Activated CD4-positive, alpha-beta T cell treated with anti-CD3 and anti-CD28 coated beads, Interleukin-2, amount 50 U/mL, for 1 hour (primary cell): ENCODE data around the gene TMEM238.
"Not testable (repeated sequence)": the region's sequence is repeated elsewhere in the genome, so short reads cannot be mapped to it uniquely, and the experiment has no call there.

Source experiments
- DNase-seq: peaks from one replicate; pipeline ENCODE4 v3.0.0-alpha.2; 2020

The TMEM238 gene

GRCh38 chr19:55336101-55336500 lies 48.0 kb downstream of the TMEM238 start:
- DNase-seq, result no peak

DNA sequence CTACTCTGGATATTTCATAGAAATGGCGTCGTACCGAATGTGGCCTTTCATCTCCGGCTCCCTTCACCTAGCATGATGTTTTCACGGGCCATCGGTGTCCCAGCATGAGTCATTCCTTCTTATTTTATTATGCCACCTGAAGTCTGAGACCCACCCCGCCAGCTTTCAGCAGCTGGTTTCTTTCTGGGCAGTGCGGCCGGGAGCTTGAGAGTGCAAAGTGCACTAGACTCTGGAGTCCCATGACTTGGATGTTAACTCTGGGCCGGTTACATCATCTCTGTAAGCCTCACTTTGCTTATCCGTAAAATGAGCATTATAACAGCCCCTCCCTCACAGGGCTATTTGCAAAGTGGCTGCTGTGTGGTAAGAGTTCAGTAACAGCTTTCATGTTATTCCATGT lies 50.2 kb downstream of the TMEM238 start:
- no peak for DNase-seq

DNA sequence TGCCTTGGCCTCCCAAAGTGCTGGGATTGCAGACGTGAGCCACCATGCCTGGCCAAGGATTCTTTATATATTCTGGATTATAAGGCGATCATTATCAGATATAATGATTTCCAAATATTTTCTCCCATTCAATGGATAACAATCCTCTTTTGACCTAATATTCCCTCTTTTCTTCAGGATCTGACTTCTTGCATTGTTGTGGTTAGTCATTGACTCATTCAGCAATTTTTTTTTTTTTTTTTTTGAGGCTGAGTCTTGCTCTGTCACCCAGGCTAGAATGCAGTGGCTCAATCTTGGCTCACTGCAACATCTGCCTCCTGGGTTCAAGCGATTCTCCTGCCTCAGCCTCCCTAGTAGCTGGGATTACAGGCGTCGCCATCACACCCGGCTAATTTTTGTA lies 54.3 kb downstream of the TMEM238 start:
- not testable (repeated sequence) for DNase-seq
